GM19193 (cell line): ENCODE results near the gene TAF7.

ENCODE experiments used
- POLR2A ChIP-seq: IDR thresholded peaks from 4 replicates; pipeline ENCODE4 v1.6.1; 2011; ENCODE audit not compliant: insufficient read depth, insufficient read length; ENCODE audit errors: extremely low read depth

Gene TAF7, protein sequence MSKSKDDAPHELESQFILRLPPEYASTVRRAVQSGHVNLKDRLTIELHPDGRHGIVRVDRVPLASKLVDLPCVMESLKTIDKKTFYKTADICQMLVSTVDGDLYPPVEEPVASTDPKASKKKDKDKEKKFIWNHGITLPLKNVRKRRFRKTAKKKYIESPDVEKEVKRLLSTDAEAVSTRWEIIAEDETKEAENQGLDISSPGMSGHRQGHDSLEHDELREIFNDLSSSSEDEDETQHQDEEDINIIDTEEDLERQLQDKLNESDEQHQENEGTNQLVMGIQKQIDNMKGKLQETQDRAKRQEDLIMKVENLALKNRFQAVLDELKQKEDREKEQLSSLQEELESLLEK

DNA sequence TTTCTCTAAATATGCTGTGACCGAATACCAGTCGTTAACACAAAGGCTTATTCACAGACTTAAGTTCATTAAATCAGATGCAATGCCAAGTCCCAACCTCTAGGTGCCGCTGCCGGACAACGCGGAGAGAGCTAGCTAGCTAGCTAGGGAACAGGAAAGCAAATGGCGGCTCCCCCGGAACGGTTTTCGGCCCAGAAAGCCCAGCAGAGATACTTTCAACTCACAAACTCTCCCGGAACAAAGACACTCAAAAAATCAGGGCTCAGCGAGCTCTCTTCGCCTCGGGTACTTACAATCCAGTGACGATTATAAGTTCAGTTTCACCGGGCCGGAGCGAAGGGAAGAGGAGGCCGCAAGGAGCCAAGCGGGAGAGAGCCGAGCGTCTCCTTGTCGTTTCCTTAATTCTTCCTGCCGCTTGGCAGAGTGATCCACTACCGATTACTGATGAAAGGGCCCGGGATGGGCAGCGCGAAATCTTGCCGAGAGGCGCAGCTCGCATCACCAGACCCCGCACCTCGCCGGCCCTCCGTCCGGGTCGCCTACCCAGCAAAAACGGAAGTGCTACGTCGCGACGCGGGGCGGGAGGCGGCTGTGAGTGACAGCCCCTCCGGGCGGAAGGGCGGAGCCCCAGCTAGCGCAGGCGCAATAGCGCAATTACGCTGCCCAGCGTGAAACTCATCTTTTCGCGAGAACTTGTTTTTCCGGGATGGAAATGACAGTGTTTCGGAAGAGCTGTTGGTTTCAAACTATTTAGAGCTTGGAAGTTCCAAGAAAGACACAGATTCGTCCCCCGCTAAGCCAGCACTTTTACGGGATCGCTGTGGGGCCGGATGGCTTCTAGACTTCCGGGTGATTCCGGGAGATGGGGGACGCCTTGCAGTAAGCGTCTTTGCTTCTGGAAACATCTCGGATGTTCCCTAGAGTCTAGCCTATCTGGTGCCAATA lies at the start of gene TAF7:
Gene TAF7 (minus strand): TSS at position 560 of the 945 bp plus-strand sequence. CDS start 740 bp downstream, outside the sequence.
- peak; percentile 96 for TF ChIP-seq POLR2A

DNA sequence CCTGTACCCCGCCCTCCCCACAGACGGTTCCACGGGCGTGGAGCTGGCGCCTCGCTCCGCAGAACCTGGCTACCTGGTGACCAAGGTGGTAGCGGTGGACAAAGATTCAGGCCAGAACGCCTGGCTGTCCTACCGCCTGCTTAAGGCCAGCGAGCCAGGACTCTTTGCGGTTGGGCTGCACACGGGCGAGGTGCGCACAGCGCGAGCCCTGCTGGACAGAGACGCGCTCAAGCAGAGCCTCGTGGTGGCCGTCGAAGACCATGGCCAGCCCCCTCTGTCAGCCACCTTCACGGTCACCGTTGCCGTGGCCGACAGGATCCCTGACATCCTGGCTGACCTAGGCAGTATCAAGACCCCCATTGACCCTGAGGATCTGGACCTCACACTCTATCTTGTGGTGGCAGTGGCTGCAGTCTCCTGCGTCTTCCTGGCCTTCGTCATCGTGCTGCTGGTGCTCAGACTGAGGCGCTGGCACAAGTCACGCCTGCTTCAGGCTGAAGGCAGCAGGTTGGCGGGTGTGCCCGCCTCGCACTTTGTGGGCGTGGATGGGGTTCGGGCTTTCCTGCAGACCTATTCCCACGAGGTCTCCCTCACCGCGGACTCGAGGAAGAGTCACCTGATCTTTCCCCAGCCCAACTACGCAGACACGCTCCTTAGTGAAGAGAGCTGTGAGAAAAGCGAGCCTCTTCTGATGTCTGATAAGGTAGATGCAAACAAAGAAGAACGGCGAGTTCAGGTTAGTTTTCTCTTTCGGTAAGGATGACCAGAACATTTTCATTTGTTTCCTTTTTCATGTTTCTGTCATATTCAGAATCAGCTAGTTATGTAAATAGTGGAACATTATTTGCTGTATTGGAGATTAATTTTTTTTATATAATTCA lies 45.7 kb upstream of the TAF7 start:
- TF ChIP-seq POLR2A: no peak

DNA sequence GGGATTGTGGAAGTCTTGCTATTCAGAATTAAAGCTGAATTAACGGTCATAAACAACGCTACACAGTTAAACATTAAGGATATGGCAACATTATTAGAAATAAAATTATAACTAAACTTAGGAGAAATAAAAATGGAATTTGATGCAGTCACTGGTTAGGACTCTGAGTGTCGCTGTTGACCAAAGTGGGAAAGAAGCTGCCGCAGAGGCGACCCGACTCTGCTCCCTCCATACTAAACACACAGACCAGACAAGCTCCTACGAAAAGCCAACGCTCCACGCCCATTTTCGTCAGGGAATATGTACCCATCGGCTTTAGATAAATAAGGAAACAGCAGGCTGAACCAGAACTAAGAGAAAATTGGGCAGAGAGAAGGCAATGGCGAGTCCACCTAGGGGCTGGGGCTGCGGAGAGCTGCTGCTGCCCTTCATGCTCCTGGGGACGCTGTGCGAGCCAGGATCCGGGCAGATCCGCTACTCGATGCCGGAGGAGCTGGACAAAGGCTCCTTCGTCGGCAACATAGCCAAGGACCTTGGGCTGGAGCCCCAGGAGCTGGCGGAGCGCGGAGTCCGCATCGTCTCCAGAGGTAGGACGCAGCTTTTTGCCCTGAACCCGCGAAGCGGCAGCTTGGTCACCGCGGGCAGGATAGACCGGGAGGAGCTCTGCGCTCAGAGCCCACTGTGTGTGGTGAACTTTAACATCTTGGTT lies 43.5 kb upstream of the TAF7 start, which contains the start of gene PCDHGA5:
Gene PCDHGA5 (plus strand): TSS at position 211 of the 709 bp plus-strand sequence. CDS start 169 bp downstream, at position 380.
- TF ChIP-seq POLR2A: no peak

DNA sequence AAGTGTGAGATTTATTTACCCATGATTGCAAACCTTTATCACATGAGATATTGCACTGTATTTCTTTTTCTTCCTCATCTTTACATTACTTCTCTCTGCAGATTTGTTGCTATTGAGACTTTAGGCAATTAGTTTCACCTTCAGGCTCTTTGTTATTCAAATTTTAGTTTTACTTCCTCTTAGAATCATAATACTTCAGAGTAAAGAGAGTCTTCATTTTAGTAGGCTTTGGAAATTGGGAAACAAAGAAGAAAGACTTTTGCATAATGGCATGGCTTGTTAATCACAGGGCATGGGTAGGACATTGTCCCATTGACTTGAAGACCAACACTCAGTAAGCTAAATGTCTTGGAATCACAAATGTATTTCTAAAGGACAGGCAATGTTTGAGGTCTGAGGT lies 42.1 kb upstream of the TAF7 start:
- no peak for TF ChIP-seq POLR2A

DNA sequence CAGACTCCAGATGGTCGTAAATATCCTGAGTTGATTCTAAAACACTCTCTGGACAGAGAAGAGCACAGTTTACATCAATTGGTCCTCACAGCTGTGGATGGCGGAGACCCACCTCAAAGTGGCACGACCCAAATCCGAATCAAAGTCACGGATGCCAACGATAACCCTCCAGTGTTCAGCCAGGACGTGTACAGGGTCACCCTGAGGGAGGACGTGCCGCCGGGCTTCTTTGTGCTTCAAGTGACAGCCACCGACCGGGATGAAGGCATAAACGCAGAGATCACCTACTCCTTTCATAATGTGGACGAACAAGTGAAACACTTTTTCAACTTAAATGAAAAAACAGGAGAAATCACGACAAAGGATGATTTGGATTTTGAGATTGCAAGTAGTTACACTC lies 40.1 kb upstream of the TAF7 start:
- no peak for TF ChIP-seq POLR2A

DNA sequence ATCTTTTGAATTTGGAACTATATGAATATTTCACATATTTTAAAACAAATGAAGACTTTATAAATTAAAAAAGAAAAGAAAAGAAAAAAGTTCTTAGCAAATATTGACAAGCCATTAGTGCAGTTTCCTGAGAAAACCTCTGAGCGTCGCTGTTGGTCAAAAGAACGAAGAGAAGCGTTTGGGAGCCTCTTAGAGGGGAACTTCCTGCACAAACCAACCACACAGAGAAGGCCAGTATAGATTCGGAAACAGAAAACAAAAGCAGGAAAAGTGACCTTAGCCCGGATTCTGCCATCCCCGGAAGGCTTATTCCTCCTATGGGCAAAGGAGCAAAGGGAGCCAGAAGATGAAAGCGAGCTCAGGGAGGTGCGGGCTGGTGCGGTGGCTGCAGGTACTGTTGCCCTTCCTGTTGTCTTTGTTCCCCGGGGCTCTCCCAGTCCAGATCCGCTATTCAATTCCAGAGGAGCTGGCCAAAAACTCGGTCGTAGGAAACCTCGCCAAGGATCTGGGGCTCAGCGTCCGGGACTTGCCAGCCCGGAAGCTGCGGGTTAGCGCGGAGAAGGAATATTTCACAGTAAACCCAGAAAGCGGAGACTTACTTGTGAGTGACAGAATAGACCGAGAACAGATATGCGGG lies 39.3 kb upstream of the TAF7 start, which contains the start of gene PCDHGB2:
Gene PCDHGB2 (plus strand): TSS at position 205 of the 637 bp plus-strand sequence. CDS start 142 bp downstream, at position 347.
- TF ChIP-seq POLR2A: no peak

DNA sequence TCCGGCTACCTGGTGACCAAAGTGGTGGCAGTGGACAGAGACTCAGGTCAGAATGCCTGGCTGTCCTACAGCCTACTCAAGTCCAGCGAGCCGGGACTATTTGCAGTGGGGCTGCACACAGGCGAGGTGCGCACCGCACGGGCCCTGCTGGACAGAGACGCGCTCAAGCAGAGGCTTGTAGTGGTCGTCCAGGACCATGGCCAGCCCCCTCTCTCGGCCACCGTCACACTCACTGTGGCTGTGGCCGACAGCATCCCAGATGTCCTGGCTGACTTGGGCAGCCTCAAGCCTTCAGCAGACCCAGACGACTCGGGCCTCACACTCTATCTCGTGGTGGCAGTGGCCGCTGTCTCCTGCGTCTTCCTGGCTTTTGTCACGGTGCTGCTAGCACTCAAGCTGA lies 36.4 kb upstream of the TAF7 start:
- no peak for TF ChIP-seq POLR2A

DNA sequence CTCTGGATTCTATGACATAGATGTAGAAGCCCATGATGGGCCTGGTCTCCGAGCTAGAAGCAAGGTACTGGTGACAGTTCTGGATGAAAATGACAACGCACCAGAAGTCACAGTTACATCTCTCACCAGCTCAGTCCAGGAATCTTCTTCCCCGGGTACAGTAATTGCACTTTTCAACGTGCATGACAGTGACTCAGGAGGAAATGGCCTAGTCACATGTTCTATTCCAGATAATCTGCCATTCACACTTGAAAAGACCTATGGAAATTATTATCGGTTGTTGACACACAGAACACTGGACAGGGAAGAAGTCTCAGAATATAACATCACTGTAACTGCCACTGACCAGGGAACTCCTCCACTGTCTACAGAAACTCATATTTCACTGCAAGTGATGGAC lies 35.5 kb upstream of the TAF7 start:
- TF ChIP-seq POLR2A: no peak

DNA sequence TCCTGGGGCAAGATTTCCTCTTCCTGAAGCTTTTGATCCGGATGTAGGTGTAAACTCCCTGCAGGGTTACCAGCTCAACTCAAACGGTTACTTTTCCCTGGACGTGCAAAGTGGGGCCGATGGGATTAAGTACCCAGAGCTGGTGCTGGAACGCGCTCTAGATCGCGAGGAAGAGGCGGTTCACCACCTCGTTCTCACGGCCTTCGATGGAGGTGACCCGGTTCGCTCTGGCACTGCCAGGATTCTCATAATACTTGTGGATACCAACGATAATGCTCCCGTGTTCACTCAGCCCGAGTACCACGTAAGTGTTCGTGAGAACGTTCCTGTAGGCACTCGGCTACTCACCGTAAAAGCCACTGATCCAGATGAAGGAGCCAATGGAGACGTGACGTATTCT lies 35.1 kb upstream of the TAF7 start:
- no peak for TF ChIP-seq POLR2A

DNA sequence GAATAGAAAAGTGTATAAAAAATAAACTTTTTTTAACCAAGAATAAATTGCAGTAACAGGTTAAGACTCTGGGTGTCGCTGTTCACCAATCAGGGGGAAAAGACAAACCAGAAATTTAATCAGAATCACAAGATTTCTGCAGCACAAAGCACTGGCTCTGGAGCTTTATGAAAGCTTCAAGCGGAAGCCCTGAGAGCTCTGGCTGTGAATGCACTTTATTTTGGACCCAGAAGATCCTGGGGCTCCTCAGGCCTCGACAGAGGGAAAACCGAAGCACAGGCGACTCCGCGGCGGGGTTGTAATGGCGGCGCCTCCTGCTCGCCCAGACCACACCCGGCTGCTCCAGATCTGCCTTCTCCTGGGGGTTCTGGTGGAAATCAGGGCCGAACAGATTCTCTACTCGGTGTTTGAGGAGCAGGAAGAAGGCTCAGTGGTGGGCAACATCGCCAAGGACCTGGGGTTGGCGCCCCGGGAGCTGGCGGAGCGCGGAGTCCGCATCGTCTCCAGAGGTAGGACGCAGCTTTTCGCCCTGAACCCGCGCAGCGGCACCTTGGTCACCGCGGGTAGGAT lies 34.4 kb upstream of the TAF7 start, which contains the start of gene PCDHGA4:
Gene PCDHGA4 (plus strand): TSS at position 122 of the 570 bp plus-strand sequence. CDS start 87 bp downstream, at position 209.
- no peak for TF ChIP-seq POLR2A

DNA sequence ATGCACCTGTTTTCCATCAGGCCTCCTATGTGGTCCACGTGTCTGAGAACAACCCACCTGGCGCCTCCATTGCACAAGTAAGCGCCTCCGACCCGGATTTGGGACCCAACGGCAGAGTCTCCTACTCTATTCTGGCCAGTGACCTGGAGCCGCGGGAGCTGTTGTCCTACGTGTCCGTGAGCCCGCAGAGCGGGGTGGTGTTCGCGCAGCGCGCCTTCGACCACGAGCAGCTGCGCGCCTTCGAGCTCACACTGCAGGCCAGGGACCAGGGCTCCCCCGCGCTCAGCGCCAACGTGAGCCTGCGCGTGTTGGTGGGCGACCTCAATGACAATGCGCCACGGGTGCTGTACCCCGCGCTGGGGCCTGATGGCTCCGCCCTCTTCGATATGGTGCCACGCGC lies 31.0 kb upstream of the TAF7 start:
- no peak for TF ChIP-seq POLR2A

DNA sequence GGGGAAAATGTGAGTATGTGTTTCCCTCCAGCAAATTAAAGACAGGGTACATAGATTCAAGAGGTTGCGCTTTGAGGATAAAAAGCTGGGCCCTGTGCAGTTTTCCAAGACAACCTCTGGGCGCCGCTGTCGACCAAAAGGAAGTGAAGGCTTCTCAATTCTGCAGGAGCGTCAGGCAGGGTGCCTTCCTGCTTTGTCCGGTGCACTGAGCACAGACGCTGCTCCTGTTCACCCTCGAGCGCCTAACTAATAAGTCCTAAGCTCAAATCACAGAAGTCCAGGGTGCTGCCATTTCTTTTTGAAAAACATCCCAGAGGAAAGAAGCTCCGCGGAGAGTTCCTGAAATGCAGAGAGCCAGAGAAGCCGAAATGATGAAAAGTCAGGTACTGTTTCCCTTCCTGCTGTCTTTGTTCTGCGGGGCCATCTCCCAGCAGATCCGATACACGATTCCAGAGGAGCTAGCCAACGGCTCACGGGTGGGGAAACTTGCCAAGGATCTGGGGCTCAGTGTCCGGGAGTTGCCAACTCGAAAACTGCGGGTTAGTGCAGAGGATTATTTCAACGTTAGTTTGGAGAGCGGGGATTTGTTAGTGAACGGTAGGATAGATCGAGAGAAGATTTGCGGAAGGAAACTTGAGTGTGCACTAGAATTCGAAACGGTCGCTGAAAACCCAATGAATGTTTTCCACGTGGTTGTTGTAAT lies 29.5 kb upstream of the TAF7 start, which contains the start of gene PCDHGB1:
Gene PCDHGB1 (plus strand): TSS at position 183 of the 703 bp plus-strand sequence. CDS start 162 bp downstream, at position 345.
- no peak for TF ChIP-seq POLR2A
